Trophoblast cell (in vitro differentiated cells and primary cell): ENCODE results near the gene HMGCS1.

ENCODE experiments used
- DNase-seq, 2 donors: peaks; one replicate each; pipeline ENCODE4 v3.0.0-alpha.2; 2016
- H2AFZ ChIP-seq: 2 replicates; pipeline ENCODE4 v1.6.1; 2013; ENCODE audit warnings: low read length, moderate library complexity, mild to moderate bottlenecking; ENCODE audit not compliant: insufficient read depth, poor library complexity
- H2AK5ac ChIP-seq: 2 replicates; pipeline ENCODE4 v1.6.1; 2013; ENCODE audit warnings: mild to moderate bottlenecking, low read length
- H2BK120ac ChIP-seq: 2 replicates; pipeline ENCODE4 v1.6.1; 2013; ENCODE audit warnings: low read length, mild to moderate bottlenecking, moderate library complexity; ENCODE audit not compliant: insufficient read depth, poor library complexity
- H2BK12ac ChIP-seq: 2 replicates; pipeline ENCODE4 v1.6.1; 2013; ENCODE audit warnings: mild to moderate bottlenecking, low read length, moderate library complexity
- H2BK5ac ChIP-seq: 2 replicates; pipeline ENCODE4 v1.6.1; 2013; ENCODE audit warnings: low read length, low read depth, moderate library complexity, mild to moderate bottlenecking; ENCODE audit not compliant: poor library complexity
- H3K14ac ChIP-seq: 2 replicates; pipeline ENCODE4 v1.6.1; 2013; ENCODE audit warnings: mild to moderate bottlenecking, low read length
- H3K18ac ChIP-seq: 2 replicates; pipeline ENCODE4 v1.6.1; 2013; ENCODE audit warnings: mild to moderate bottlenecking, low read length
- H3K23ac ChIP-seq: 2 replicates; pipeline ENCODE4 v1.6.1; 2013; ENCODE audit warnings: low read length
- H3K27ac ChIP-seq: 2 replicates; pipeline ENCODE4 v1.5.1; 2013; ENCODE audit warnings: low read depth, mild to moderate bottlenecking, inconsistent platforms, low read length, moderate library complexity
- H3K27me3 ChIP-seq: 2 replicates; pipeline ENCODE4 v1.6.1; 2013; ENCODE audit warnings: inconsistent platforms, mild to moderate bottlenecking, low read length, moderate library complexity; ENCODE audit not compliant: insufficient read depth
- H3K36me3 ChIP-seq, 2 experiments: 1 replicate in 1 of 2; 2 replicates in 1 of 2; pipeline ENCODE4 v1.6.1; 2013; ENCODE audit warnings: low read length in 2 of 2, mild to moderate bottlenecking in 2 of 2, moderate library complexity in 1 of 2; ENCODE audit not compliant: insufficient read depth in 2 of 2, control insufficient read depth in 1 of 2
- H3K4ac ChIP-seq: 2 replicates; pipeline ENCODE4 v1.6.1; 2013; ENCODE audit warnings: low read depth, mild to moderate bottlenecking, low read length, moderate library complexity
- H3K4me1 ChIP-seq, 2 experiments: 1 replicate in 1 of 2; 2 replicates in 1 of 2; pipeline ENCODE4 v1.6.1; 2013; ENCODE audit warnings: low read length in 2 of 2, mild to moderate bottlenecking in 2 of 2, moderate library complexity in 1 of 2; ENCODE audit not compliant: insufficient read depth in 2 of 2, control insufficient read depth in 1 of 2
- H3K4me2 ChIP-seq: 2 replicates; pipeline ENCODE4 v1.6.1; 2013; ENCODE audit warnings: inconsistent platforms, mild to moderate bottlenecking, low read length, moderate library complexity
- H3K4me3 ChIP-seq: 2 replicates; pipeline ENCODE4 v1.5.1; 2013; ENCODE audit warnings: mild to moderate bottlenecking, low read depth, low read length, inconsistent platforms
- H3K79me1 ChIP-seq: one replicate; pipeline ENCODE4 v1.6.1; 2013; ENCODE audit warnings: low read length
- H3K79me2 ChIP-seq: 2 replicates; pipeline ENCODE4 v1.6.1; 2013; ENCODE audit warnings: low read length, mild to moderate bottlenecking; ENCODE audit not compliant: control insufficient read depth, insufficient read depth, poor library complexity
- H3K9ac ChIP-seq: 2 replicates; pipeline ENCODE4 v1.6.1; 2013; ENCODE audit warnings: mild to moderate bottlenecking, low read length
- H3K9me3 ChIP-seq: 2 replicates; pipeline ENCODE4 v1.6.1; 2013; ENCODE audit warnings: low read depth, mild to moderate bottlenecking, control low read depth, inconsistent platforms, low read length; ENCODE audit not compliant: insufficient read depth
- H4K12ac ChIP-seq: 2 replicates; pipeline ENCODE4 v1.6.1; 2013; ENCODE audit warnings: low read depth, mild to moderate bottlenecking, low read length, moderate library complexity
- H4K8ac ChIP-seq: 2 replicates; pipeline ENCODE4 v1.6.1; 2013; ENCODE audit warnings: low read depth, mild to moderate bottlenecking, low read length, moderate library complexity
- H4K91ac ChIP-seq: one replicate; pipeline ENCODE4 v1.6.1; 2013; ENCODE audit warnings: low read depth, mild to moderate bottlenecking, low read length, moderate library complexity
- WGBS: extraction: QIAGEN DNeasy Blood & Tissue Kit; methylation state at CpG from one replicate; pipeline ENCODE4 v1.1.7; 2013; ENCODE audit warnings: missing lambda C conversion rate; ENCODE audit not compliant: insufficient read length, insufficient coverage; ENCODE audit errors: extremely low coverage; 5-methylcytosine and 5-hydroxymethylcytosine counted together

HMGCS1 gene

DNA sequence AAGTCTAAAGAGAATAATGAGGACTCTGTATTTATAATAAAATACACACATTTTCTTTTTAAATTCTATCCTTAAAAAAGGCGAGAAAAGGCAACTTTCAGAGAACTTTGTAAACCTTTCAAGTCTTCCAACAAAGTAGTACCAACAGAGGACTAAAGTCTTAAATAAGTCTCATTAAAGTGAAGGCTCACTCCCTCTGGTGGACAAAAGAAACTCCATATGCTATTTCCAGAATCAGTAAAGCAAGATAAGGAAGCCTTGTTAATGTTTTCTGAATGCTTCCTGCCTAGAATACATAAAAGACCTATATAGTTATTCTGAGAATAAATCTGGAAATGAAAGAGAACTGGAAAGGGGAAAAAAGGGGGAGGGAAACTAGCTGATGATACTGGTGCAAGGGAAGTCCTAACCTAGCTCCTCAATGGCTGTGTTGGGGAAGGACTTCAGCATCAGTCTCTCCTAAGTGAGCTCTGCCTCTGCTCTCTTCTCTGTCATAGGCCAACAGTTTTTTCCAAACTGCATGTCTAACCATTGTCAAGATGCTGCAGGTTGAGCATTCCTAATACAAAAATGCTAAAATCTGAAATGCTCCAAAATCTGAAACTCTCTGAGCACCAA, 7.2 kb downstream of the HMGCS1 start:
- Histone ChIP-seq H3K4ac (peak overlapping the region; percentile 88), H4K91ac (no peak overlapping the region), H3K23ac (no peak overlapping the region), H3K27me3 (no peaks in the 10 kb centered on the region), H3K79me1 (no peaks in the 10 kb centered on the region), H2AK5ac (no peak overlapping the region), H3K4me1 (peaks cover 3 to 6% of the 10 kb centered on the region in 2 experiments), H2BK12ac (no peak overlapping the region), H2BK120ac (no peak overlapping the region), H3K4me2 (no peak overlapping the region), H4K12ac (no peak overlapping the region), H3K36me3 (peaks cover 2 to 4% of the 10 kb centered on the region in 2 experiments), H3K27ac (no peak overlapping the region), H2AFZ (no peak overlapping the region), H3K14ac (no peak overlapping the region), H3K9me3 (no peaks in the 10 kb centered on the region), H2BK5ac (no peak overlapping the region), H3K79me2 (peaks cover 11% of the 10 kb centered on the region), H3K4me3 (no peak overlapping the region), H4K8ac (no peak overlapping the region), H3K9ac (no peak overlapping the region), H3K18ac (no peak overlapping the region)
- peak; percentile 19 to 85 for DNase-seq
- no CpG with 5 or more reads among the region's 1 CpG for WGBS

DNA sequence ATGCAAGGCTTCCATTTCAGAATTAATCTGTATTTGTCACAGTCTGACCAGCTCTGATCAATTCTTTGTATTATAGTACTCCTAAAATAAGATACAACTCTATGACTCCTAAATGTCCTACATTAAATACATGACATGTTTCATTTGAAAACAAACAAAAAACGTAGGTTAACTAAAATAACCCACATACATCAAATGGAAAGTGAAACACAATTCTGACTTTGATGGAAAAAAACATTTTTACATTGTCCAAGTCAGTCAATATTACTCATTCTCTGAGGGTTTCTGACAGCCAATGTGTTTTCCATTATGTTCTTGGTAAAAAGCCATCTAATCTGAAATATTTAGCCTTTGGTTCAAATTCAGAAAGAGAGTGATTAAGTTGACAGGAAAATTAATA, 8.7 kb downstream of the HMGCS1 start:
- no peak overlapping the region for H3K23ac ChIP-seq
- no peak overlapping the region for H3K9ac ChIP-seq
- H3K27ac ChIP-seq, result no peak overlapping the region
- no peak overlapping the region for H2BK5ac ChIP-seq
- peaks cover 8 to 10% of the 10 kb centered on the region in 2 experiments for H3K36me3 ChIP-seq
- H3K4me1 ChIP-seq, result peaks cover 0 to 3% of the 10 kb centered on the region in 2 experiments
- H3K79me1 ChIP-seq, result no peaks in the 10 kb centered on the region
- WGBS, result no CpG with 5 or more reads among the region's 1 CpG
- H2AFZ ChIP-seq, result no peak overlapping the region
- H3K14ac ChIP-seq, result no peak overlapping the region
- no peak overlapping the region for H2BK12ac ChIP-seq
- DNase-seq, result no peak
- no peak overlapping the region for H3K18ac ChIP-seq
- H3K27me3 ChIP-seq, result no peaks in the 10 kb centered on the region
- peaks cover 7% of the 10 kb centered on the region for H3K79me2 ChIP-seq
- no peak overlapping the region for H3K4me3 ChIP-seq
- no peak overlapping the region for H3K4ac ChIP-seq
- H3K4me2 ChIP-seq, result no peak overlapping the region
- no peaks in the 10 kb centered on the region for H3K9me3 ChIP-seq
- H2AK5ac ChIP-seq, result no peak overlapping the region
- no peak overlapping the region for H2BK120ac ChIP-seq
- H4K91ac ChIP-seq, result no peak overlapping the region
- H4K8ac ChIP-seq, result no peak overlapping the region
- no peak overlapping the region for H4K12ac ChIP-seq

- no peak overlapping the region for H2BK12ac ChIP-seq
- H3K79me2 ChIP-seq, result peaks cover 4% of the 10 kb centered on the region
- H3K27me3 ChIP-seq, result no peaks in the 10 kb centered on the region
- H3K4me3 ChIP-seq, result no peak overlapping the region
- H3K14ac ChIP-seq, result no peak overlapping the region
- no peak overlapping the region for H2AFZ ChIP-seq
- H2BK5ac ChIP-seq, result no peak overlapping the region
- H4K12ac ChIP-seq, result no peak overlapping the region
- H2BK120ac ChIP-seq, result no peak overlapping the region
- no peak overlapping the region for H3K27ac ChIP-seq
- H3K36me3 ChIP-seq, result peaks cover 10 to 14% of the 10 kb centered on the region in 2 experiments
- WGBS, result no CpG with 5 or more reads among the region's 4 CpGs
- peak overlapping the region; percentile 73 for H3K4ac ChIP-seq
- H3K4me1 ChIP-seq, result no peaks in the 10 kb centered on the region
- no peak overlapping the region for H3K9ac ChIP-seq
- no peak overlapping the region for H4K91ac ChIP-seq
- no peak overlapping the region for H3K4me2 ChIP-seq
- no peaks in the 10 kb centered on the region for H3K79me1 ChIP-seq
- H3K9me3 ChIP-seq, result no peaks in the 10 kb centered on the region
- H3K23ac ChIP-seq, result no peak overlapping the region
- DNase-seq, result peak; percentile 24 to 42
- H4K8ac ChIP-seq, result no peak overlapping the region
- H3K18ac ChIP-seq, result no peak overlapping the region
- H2AK5ac ChIP-seq, result no peak overlapping the region
Measured at GRCh38 chr5:43303242-43303641, 10.0 kb downstream of the HMGCS1 start.

GRCh38 chr5:43302481-43302880, 10.7 kb downstream of the HMGCS1 start:
- no peaks in the 10 kb centered on the region for H3K9me3 ChIP-seq
- H3K27me3 ChIP-seq, result no peaks in the 10 kb centered on the region
- H2BK120ac ChIP-seq, result no peak overlapping the region
- no peak overlapping the region for H2AFZ ChIP-seq
- H2AK5ac ChIP-seq, result no peak overlapping the region
- no peak overlapping the region for H4K8ac ChIP-seq
- DNase-seq, result peak in 1 of 2 donors; percentile 14
- H4K91ac ChIP-seq, result no peak overlapping the region
- H3K79me1 ChIP-seq, result no peaks in the 10 kb centered on the region
- peaks cover 4% of the 10 kb centered on the region for H3K79me2 ChIP-seq
- no peak overlapping the region for H3K27ac ChIP-seq
- H3K4me2 ChIP-seq, result no peak overlapping the region
- no peak overlapping the region for H2BK5ac ChIP-seq
- no peaks in the 10 kb centered on the region for H3K4me1 ChIP-seq
- H3K36me3 ChIP-seq, result peaks cover 11 to 17% of the 10 kb centered on the region in 2 experiments
- H3K23ac ChIP-seq, result no peak overlapping the region
- no peak overlapping the region for H3K9ac ChIP-seq
- H3K18ac ChIP-seq, result no peak overlapping the region
- no CpG with 5 or more reads among the region's 3 CpGs for WGBS
- H2BK12ac ChIP-seq, result no peak overlapping the region
- H4K12ac ChIP-seq, result no peak overlapping the region
- H3K14ac ChIP-seq, result no peak overlapping the region
- no peak overlapping the region for H3K4me3 ChIP-seq
- peak overlapping the region; percentile 98 for H3K4ac ChIP-seq
